ENCODE measurements around the gene MRPS23.

DNA sequence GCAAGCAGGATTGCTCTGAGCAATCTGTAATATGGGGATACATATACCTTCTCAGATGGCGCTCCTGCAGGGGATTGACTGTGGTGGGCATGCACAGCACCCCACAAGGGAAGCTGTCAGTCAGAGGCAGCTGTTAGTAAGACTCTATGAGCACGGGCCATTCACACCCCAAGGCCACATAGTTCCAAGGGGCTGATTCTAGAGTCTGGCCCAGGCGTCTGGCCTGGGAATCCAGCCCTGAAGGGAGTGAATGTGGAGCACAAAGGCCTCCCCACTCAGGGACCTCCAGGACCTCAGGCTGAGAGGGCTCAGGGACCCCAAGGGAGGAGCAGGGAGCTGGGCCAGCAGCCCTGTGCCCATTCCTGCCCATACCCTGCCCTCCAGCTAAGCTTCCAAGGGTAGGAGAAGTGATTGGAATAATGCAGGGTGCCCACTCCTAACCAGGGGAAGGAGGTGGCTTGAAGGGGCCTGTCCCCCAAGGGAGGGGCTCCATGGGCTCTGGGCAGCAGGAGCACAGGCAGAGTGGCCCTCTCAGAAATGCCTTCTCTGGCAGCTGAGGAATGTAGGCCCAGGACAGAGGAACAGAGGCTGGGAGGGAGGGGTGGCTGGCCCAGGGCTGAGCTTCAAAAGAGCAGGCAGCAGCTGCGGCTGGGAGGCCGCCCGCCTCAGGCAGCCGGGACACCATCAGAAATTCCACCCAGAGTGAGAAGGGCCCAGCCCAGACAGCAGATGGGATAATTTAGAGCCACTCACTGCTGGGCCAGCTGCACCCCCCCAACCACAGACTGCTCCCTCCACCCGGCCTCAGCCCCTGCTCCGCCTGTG lies 48.9 kb upstream of the MRPS23 start:
- TF ChIP-seq, protein P1, sequence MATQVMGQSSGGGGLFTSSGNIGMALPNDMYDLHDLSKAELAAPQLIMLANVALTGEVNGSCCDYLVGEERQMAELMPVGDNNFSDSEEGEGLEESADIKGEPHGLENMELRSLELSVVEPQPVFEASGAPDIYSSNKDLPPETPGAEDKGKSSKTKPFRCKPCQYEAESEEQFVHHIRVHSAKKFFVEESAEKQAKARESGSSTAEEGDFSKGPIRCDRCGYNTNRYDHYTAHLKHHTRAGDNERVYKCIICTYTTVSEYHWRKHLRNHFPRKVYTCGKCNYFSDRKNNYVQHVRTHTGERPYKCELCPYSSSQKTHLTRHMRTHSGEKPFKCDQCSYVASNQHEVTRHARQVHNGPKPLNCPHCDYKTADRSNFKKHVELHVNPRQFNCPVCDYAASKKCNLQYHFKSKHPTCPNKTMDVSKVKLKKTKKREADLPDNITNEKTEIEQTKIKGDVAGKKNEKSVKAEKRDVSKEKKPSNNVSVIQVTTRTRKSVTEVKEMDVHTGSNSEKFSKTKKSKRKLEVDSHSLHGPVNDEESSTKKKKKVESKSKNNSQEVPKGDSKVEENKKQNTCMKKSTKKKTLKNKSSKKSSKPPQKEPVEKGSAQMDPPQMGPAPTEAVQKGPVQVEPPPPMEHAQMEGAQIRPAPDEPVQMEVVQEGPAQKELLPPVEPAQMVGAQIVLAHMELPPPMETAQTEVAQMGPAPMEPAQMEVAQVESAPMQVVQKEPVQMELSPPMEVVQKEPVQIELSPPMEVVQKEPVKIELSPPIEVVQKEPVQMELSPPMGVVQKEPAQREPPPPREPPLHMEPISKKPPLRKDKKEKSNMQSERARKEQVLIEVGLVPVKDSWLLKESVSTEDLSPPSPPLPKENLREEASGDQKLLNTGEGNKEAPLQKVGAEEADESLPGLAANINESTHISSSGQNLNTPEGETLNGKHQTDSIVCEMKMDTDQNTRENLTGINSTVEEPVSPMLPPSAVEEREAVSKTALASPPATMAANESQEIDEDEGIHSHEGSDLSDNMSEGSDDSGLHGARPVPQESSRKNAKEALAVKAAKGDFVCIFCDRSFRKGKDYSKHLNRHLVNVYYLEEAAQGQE (IDR thresholded peaks at IDR 0.05; ENCODE audit: unreplicated experiment): no peak
- no peak for TF ChIP-seq EZH2 (IDR thresholded peaks at IDR 0.05; ENCODE audit: low read depth, unreplicated experiment)
- TF ChIP-seq, protein P2, sequence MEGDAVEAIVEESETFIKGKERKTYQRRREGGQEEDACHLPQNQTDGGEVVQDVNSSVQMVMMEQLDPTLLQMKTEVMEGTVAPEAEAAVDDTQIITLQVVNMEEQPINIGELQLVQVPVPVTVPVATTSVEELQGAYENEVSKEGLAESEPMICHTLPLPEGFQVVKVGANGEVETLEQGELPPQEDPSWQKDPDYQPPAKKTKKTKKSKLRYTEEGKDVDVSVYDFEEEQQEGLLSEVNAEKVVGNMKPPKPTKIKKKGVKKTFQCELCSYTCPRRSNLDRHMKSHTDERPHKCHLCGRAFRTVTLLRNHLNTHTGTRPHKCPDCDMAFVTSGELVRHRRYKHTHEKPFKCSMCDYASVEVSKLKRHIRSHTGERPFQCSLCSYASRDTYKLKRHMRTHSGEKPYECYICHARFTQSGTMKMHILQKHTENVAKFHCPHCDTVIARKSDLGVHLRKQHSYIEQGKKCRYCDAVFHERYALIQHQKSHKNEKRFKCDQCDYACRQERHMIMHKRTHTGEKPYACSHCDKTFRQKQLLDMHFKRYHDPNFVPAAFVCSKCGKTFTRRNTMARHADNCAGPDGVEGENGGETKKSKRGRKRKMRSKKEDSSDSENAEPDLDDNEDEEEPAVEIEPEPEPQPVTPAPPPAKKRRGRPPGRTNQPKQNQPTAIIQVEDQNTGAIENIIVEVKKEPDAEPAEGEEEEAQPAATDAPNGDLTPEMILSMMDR (conservative IDR thresholded peaks at IDR 0.05; ENCODE audit: low read depth in 2 of 2): no peak
- no peak for TF ChIP-seq POLR2AphosphoS5 (IDR thresholded peaks at IDR 0.05; ENCODE audit: low read depth)
- TF ChIP-seq, protein P3, sequence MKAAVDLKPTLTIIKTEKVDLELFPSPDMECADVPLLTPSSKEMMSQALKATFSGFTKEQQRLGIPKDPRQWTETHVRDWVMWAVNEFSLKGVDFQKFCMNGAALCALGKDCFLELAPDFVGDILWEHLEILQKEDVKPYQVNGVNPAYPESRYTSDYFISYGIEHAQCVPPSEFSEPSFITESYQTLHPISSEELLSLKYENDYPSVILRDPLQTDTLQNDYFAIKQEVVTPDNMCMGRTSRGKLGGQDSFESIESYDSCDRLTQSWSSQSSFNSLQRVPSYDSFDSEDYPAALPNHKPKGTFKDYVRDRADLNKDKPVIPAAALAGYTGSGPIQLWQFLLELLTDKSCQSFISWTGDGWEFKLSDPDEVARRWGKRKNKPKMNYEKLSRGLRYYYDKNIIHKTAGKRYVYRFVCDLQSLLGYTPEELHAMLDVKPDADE (IDR thresholded peaks at IDR 0.05): no peak
- no peak for TF ChIP-seq EZH2phosphoT487 (IDR thresholded peaks at IDR 0.05; ENCODE audit: unreplicated experiment)
- no peak for TF ChIP-seq CREB1 (CRISPR knock-in tag; IDR thresholded peaks at IDR 0.05; ENCODE audit: low read depth)
- TF ChIP-seq JUNB (IDR thresholded peaks at IDR 0.05; ENCODE audit: unreplicated experiment): no peak
- no peak for TF ChIP-seq ZNF114 (CRISPR knock-in tag; IDR thresholded peaks at IDR 0.05)
- no peak for TF ChIP-seq ZNF331 (CRISPR knock-in tag; IDR thresholded peaks at IDR 0.05; ENCODE audit: low read depth)
- no peak for TF ChIP-seq STAT1 (IDR thresholded peaks at IDR 0.05; ENCODE audit: unreplicated experiment)
- no peak for TF ChIP-seq NANOG (IDR thresholded peaks at IDR 0.05; ENCODE audit: borderline replicate concordance)
- TF ChIP-seq, protein P4, sequence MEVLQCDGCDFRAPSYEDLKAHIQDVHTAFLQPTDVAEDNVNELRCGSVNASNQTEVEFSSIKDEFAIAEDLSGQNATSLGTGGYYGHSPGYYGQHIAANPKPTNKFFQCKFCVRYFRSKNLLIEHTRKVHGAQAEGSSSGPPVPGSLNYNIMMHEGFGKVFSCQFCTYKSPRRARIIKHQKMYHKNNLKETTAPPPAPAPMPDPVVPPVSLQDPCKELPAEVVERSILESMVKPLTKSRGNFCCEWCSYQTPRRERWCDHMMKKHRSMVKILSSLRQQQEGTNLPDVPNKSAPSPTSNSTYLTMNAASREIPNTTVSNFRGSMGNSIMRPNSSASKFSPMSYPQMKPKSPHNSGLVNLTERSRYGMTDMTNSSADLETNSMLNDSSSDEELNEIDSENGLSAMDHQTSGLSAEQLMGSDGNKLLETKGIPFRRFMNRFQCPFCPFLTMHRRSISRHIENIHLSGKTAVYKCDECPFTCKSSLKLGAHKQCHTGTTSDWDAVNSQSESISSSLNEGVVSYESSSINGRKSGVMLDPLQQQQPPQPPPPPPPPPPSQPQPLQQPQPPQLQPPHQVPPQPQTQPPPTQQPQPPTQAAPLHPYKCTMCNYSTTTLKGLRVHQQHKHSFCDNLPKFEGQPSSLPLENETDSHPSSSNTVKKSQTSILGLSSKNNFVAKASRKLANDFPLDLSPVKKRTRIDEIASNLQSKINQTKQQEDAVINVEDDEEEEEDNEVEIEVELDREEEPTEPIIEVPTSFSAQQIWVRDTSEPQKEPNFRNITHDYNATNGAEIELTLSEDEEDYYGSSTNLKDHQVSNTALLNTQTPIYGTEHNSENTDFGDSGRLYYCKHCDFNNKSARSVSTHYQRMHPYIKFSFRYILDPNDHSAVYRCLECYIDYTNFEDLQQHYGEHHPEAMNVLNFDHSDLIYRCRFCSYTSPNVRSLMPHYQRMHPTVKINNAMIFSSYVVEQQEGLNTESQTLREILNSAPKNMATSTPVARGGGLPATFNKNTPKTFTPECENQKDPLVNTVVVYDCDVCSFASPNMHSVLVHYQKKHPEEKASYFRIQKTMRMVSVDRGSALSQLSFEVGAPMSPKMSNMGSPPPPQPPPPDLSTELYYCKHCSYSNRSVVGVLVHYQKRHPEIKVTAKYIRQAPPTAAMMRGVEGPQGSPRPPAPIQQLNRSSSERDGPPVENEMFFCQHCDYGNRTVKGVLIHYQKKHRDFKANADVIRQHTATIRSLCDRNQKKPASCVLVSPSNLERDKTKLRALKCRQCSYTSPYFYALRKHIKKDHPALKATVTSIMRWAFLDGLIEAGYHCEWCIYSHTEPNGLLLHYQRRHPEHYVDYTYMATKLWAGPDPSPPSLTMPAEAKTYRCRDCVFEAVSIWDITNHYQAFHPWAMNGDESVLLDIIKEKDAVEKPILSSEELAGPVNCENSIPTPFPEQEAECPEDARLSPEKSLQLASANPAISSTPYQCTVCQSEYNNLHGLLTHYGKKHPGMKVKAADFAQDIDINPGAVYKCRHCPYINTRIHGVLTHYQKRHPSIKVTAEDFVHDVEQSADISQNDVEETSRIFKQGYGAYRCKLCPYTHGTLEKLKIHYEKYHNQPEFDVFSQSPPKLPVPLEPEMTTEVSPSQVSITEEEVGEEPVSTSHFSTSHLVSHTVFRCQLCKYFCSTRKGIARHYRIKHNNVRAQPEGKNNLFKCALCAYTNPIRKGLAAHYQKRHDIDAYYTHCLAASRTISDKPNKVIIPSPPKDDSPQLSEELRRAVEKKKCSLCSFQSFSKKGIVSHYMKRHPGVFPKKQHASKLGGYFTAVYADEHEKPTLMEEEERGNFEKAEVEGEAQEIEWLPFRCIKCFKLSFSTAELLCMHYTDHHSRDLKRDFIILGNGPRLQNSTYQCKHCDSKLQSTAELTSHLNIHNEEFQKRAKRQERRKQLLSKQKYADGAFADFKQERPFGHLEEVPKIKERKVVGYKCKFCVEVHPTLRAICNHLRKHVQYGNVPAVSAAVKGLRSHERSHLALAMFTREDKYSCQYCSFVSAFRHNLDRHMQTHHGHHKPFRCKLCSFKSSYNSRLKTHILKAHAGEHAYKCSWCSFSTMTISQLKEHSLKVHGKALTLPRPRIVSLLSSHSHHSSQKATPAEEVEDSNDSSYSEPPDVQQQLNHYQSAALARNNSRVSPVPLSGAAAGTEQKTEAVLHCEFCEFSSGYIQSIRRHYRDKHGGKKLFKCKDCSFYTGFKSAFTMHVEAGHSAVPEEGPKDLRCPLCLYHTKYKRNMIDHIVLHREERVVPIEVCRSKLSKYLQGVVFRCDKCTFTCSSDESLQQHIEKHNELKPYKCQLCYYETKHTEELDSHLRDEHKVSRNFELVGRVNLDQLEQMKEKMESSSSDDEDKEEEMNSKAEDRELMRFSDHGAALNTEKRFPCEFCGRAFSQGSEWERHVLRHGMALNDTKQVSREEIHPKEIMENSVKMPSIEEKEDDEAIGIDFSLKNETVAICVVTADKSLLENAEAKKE (CRISPR knock-in tag; IDR thresholded peaks at IDR 0.05): no peak
